ENCODE measurements around the gene UBE2Q2. TPM values are rescaled to one million over a fixed set of nuclear protein-coding genes. Genes with fewer than 3 reads are reported as not detected.

Gene UBE2Q2
- total RNA-seq, 1 experiment from 2014 or later = 40.5 TPM

GRCh38 chr15:75843678-75844581 lies 683 bp downstream of the UBE2Q2 start:
- POLR2A ChIA-PET = interaction anchor here (0.6 to 1.6 kb wide), 5 partner anchors 9 to 105 kb away, joined by 4 to 15 read pairs (median 5); partner anchors contain the start of gene FBXO22
- Histone ChIP-seq H3K36me3 (ENCODE audit: control insufficient read depth, insufficient read depth, low read length) (no peaks in the 10 kb centered on the region), H3K4me3 (ENCODE audit: low read depth, low read length) (peak overlapping the region; percentile 97), H3K9me3 (no peaks in the 10 kb centered on the region), H3K27me3 (replicated peaks; ENCODE audit: control insufficient read depth, insufficient read depth, low read length) (no peaks in the 10 kb centered on the region), H3K4me1 (peaks cover 12% of the 10 kb centered on the region; the same call in 1 of the 2 replicates)
- H3K27me3 Mint-ChIP-seq (ENCODE audit: insufficient read depth, unreplicated experiment) = no peaks in the 10 kb centered on the region
- CTCF ChIA-PET = interaction anchor here (1.1 kb wide), 2 partner anchors 35 to 85 kb away, joined by 3 to 6 read pairs; no protein-coding TSS in a partner anchor
- no peaks in the 10 kb centered on the region for H3K9me3 Mint-ChIP-seq (ENCODE audit: unreplicated experiment)
- peak overlapping the region; percentile 75 for H3K27ac Mint-ChIP-seq (ENCODE audit: unreplicated experiment)
- peaks cover 29% of the 10 kb centered on the region for H3K4me1 Mint-ChIP-seq (ENCODE audit: low read depth, unreplicated experiment)
- TSS peak; percentile 20 for BruUV-seq (replicated peaks)
- intact Hi-C loops (cut with micrococcal nuclease; ENCODE audit: unreplicated experiment) = loop anchor here (1.0 to 5.0 kb wide), 3 partner anchors 34 to 58 kb away; partner anchors contain the start of gene FBXO22
- peaks cover 20% of the 10 kb centered on the region for H3K36me3 Mint-ChIP-seq (ENCODE audit: insufficient read depth, unreplicated experiment)
- H3K4me3 Mint-ChIP-seq (ENCODE audit: unreplicated experiment) = peak overlapping the region; percentile 92
- TF ChIP-seq CTCF (IDR thresholded peaks at IDR 0.05; ENCODE audit: insufficient read depth in 1 of 2, low read depth in 1 of 2, low read length in 1 of 2, severe bottlenecking in 1 of 2, unreplicated experiment in 1 of 2) = no peak
- DNase-seq = peak; percentile 50 to 62

- H3K9me3 ChIP-seq = no peaks in the 10 kb centered on the region
- peaks cover 29% of the 10 kb centered on the region for H3K4me1 Mint-ChIP-seq (ENCODE audit: low read depth, unreplicated experiment)
- CTCF ChIA-PET = no interaction called here
- peaks cover 25% of the 10 kb centered on the region for H3K36me3 Mint-ChIP-seq (ENCODE audit: insufficient read depth, unreplicated experiment)
- H3K27ac Mint-ChIP-seq (ENCODE audit: unreplicated experiment) = peak overlapping the region; percentile 75
- H3K9me3 Mint-ChIP-seq (ENCODE audit: unreplicated experiment) = no peaks in the 10 kb centered on the region
- H3K27me3 ChIP-seq (replicated peaks; ENCODE audit: control insufficient read depth, insufficient read depth, low read length) = no peaks in the 10 kb centered on the region
- POLR2A ChIA-PET = no interaction called here
- BruUV-seq (replicated peaks) = TSS peak; percentile 49
- H3K36me3 ChIP-seq (ENCODE audit: control insufficient read depth, insufficient read depth, low read length) = no peaks in the 10 kb centered on the region
- H3K27me3 Mint-ChIP-seq (ENCODE audit: insufficient read depth, unreplicated experiment) = no peaks in the 10 kb centered on the region
- intact Hi-C loops (cut with micrococcal nuclease; ENCODE audit: unreplicated experiment) = loop anchor here (5.0 kb wide), 2 partner anchors 43 to 58 kb away; partner anchors contain the start of gene FBXO22
- no peak for DNase-seq
- peaks cover 12% of the 10 kb centered on the region; the same call in 1 of the 2 replicates for H3K4me1 ChIP-seq
- peak overlapping the region; percentile 92 for H3K4me3 Mint-ChIP-seq (ENCODE audit: unreplicated experiment)
- TF ChIP-seq CTCF (IDR thresholded peaks at IDR 0.05; ENCODE audit: insufficient read depth in 1 of 2, low read depth in 1 of 2, low read length in 1 of 2, severe bottlenecking in 1 of 2, unreplicated experiment in 1 of 2) = no peak
- peak overlapping the region; percentile 97 for H3K4me3 ChIP-seq (ENCODE audit: low read depth, low read length)
These were observed 1.5 kb downstream of the UBE2Q2 start for GRCh38 chr15:75844629-75845335.

- Mint-ChIP-seq H3K27ac (ENCODE audit: unreplicated experiment) (no peak overlapping the region), H3K27me3 (ENCODE audit: insufficient read depth, unreplicated experiment) (no peaks in the 10 kb centered on the region), H3K36me3 (ENCODE audit: insufficient read depth, unreplicated experiment) (peaks cover 24% of the 10 kb centered on the region), H3K9me3 (ENCODE audit: unreplicated experiment) (no peaks in the 10 kb centered on the region), H3K4me1 (ENCODE audit: low read depth, unreplicated experiment) (peaks cover 29% of the 10 kb centered on the region), H3K4me3 (ENCODE audit: unreplicated experiment) (no peak overlapping the region)
- BruUV-seq (replicated peaks) = no TSS peak
- ChIA-PET CTCF (no interaction called here), POLR2A (no interaction called here)
- Histone ChIP-seq H3K36me3 (ENCODE audit: control insufficient read depth, insufficient read depth, low read length) (no peaks in the 10 kb centered on the region), H3K4me3 (ENCODE audit: low read depth, low read length) (no peak overlapping the region), H3K9me3 (no peaks in the 10 kb centered on the region), H3K4me1 (peaks cover 8% of the 10 kb centered on the region; the same call in 1 of the 2 replicates), H3K27me3 (replicated peaks; ENCODE audit: control insufficient read depth, insufficient read depth, low read length) (no peaks in the 10 kb centered on the region)
- TF ChIP-seq CTCF (IDR thresholded peaks at IDR 0.05; ENCODE audit: insufficient read depth in 1 of 2, low read depth in 1 of 2, low read length in 1 of 2, severe bottlenecking in 1 of 2, unreplicated experiment in 1 of 2) = no peak
- no peak for DNase-seq
- intact Hi-C loops (cut with micrococcal nuclease; ENCODE audit: unreplicated experiment) = no loop called here
These were observed 5.9 kb downstream of the UBE2Q2 start for GRCh38 chr15:75849167-75849566.
